HFFc6 (cell line): Measurements from ENCODE around the gene TAF1C. TPM values are rescaled to one million over a fixed set of nuclear protein-coding genes. Genes with fewer than 3 reads are reported as not detected.

Experiments used
- DNase-seq: peaks from one replicate; pipeline ENCODE4 v3.0.0-alpha.2; 2018
- H3K27ac Mint-ChIP-seq: 2 replicates; pipeline ENCODE4 v1.8.0; 2020; ENCODE audit warnings: mild to moderate bottlenecking, mixed read lengths
- H3K27me3 Mint-ChIP-seq: 2 replicates; pipeline ENCODE4 v1.8.0; 2021; ENCODE audit warnings: mild to moderate bottlenecking, moderate library complexity, mixed read lengths; ENCODE audit not compliant: insufficient read depth
- H3K36me3 Mint-ChIP-seq: 2 replicates; pipeline ENCODE4 v1.8.0; 2021; ENCODE audit warnings: low read depth, mixed read lengths
- H3K4me1 Mint-ChIP-seq: 2 replicates; pipeline ENCODE4 v1.8.0; 2020; ENCODE audit warnings: low read depth, mixed read lengths
- H3K4me3 Mint-ChIP-seq: 2 replicates; pipeline ENCODE4 v1.8.0; 2020; ENCODE audit warnings: mild to moderate bottlenecking, moderate library complexity, mixed read lengths
- H3K9me3 Mint-ChIP-seq: 2 replicates; pipeline ENCODE4 v1.8.0; 2020; ENCODE audit warnings: mild to moderate bottlenecking, mixed read lengths
- total RNA-seq, 6 experiments: library from RNA; stranded (reverse); fragmentation: NEBNext Ultra II Directional; extraction: Animal tissue kit (Norgen Biotek cat#: 25700); gene quantifications; 2 replicates in 1 of 6; 3 replicates in 5 of 6; pipeline ENCODE4 v1.2.3, GENCODE V29; 2021
- TF ChIP-seq, protein P1 (sequence below): fragments of 200-600 bp; sonication (generic); IDR thresholded peaks from 2 replicates; pipeline ENCODE4 v1.5.0; 2021; ENCODE audit warnings: antibody characterized with exemption, mild to moderate bottlenecking

TAF1C gene
- total RNA-seq, 6 experiments from 2014 or later, result 22.0 to 30.4 (median 25.7) TPM

GRCh38 chr16:84196101-84196500 is 9.2 kb upstream of the TAF1C start:
- TF ChIP-seq, protein P1, sequence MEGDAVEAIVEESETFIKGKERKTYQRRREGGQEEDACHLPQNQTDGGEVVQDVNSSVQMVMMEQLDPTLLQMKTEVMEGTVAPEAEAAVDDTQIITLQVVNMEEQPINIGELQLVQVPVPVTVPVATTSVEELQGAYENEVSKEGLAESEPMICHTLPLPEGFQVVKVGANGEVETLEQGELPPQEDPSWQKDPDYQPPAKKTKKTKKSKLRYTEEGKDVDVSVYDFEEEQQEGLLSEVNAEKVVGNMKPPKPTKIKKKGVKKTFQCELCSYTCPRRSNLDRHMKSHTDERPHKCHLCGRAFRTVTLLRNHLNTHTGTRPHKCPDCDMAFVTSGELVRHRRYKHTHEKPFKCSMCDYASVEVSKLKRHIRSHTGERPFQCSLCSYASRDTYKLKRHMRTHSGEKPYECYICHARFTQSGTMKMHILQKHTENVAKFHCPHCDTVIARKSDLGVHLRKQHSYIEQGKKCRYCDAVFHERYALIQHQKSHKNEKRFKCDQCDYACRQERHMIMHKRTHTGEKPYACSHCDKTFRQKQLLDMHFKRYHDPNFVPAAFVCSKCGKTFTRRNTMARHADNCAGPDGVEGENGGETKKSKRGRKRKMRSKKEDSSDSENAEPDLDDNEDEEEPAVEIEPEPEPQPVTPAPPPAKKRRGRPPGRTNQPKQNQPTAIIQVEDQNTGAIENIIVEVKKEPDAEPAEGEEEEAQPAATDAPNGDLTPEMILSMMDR, result no peak
- Mint-ChIP-seq H3K9me3 (no peaks in the 10 kb centered on the region), H3K4me1 (peaks cover 12% of the 10 kb centered on the region; the same call in 1 of the 2 replicates), H3K4me3 (no peak overlapping the region), H3K27me3 (peaks cover 22% of the 10 kb centered on the region), H3K36me3 (no peaks in the 10 kb centered on the region), H3K27ac (no peak overlapping the region)
- no peak for DNase-seq

- Mint-ChIP-seq H3K9me3 (no peaks in the 10 kb centered on the region), H3K4me1 (peaks cover 12% of the 10 kb centered on the region; the same call in 1 of the 2 replicates), H3K4me3 (no peak overlapping the region), H3K27ac (no peak overlapping the region), H3K27me3 (peaks cover 22% of the 10 kb centered on the region), H3K36me3 (no peaks in the 10 kb centered on the region)
- no peak for DNase-seq
- TF ChIP-seq, protein P1, result no peak
Measured at GRCh38 chr16:84195201-84196093, 8.6 kb upstream of the TAF1C start.

DNA sequence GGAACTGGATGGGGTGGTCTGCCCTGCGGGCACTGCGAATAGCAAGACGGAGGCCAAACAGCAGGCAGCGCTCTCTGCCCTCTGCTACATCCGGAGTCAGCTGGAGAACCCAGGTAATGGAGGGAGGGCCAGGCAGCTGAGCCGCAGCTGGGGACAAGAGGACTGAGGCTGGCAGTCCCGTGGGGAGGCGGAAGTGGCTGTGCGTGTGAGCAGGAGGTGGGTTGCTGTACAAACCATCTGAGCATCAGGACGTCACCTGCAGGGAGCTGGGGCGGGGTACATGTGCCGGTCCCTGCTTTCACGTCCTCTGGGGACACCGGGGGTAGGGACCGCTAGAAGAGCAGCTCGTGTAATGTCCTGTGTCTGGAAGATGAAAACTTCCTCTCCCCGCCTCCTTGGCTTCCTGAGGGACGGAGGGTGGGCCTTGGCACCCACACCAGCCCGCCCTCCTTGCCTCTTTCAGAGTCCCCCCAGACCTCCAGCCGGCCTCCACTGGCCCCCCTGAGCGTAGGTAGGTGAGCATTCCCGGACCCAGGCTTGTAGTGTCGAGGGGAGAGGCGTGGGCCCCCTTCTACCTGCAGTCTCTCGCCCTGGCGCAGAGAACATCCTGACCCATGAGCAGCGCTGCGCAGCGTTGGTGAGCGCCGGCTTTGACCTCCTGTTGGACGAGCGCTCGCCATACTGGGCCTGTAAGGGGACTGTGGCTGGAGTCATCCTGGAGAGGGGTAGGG is 7.8 kb upstream of the TAF1C start:
- Mint-ChIP-seq H3K9me3 (no peaks in the 10 kb centered on the region), H3K36me3 (no peaks in the 10 kb centered on the region), H3K4me1 (peaks cover 8% of the 10 kb centered on the region; the same call in 1 of the 2 replicates), H3K4me3 (no peak overlapping the region), H3K27me3 (peaks cover 22% of the 10 kb centered on the region), H3K27ac (no peak overlapping the region)
- TF ChIP-seq, protein P1, result no peak
- no peak for DNase-seq

DNA sequence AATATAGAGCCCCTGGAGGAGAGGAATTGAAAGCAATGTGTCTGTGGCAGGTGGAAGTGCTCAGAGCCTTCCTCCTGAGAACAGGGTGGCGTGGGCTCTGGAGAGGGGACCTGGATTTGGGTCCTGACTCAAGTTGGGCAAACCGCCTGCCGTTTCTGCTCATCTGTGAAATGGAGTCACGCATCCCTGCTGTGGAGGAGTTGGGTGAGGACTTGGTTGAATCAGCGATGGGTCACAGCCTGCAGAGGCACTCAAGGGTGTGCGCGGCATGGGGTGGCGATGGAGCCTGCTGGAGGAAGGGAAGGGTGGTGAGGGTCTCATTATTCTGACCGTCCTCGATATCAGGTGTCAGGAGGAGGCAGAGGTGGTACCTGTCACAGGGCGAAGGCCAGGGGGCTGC is 7.2 kb upstream of the TAF1C start:
- no peaks in the 10 kb centered on the region for H3K9me3 Mint-ChIP-seq
- TF ChIP-seq, protein P1, result no peak
- DNase-seq, result no peak
- peaks cover 6% of the 10 kb centered on the region; the same call in 1 of the 2 replicates for H3K4me1 Mint-ChIP-seq
- peaks cover 22% of the 10 kb centered on the region for H3K27me3 Mint-ChIP-seq
- H3K36me3 Mint-ChIP-seq, result no peaks in the 10 kb centered on the region
- no peak overlapping the region for H3K27ac Mint-ChIP-seq
- H3K4me3 Mint-ChIP-seq, result no peak overlapping the region

GRCh38 chr16:84193480-84193879 is 6.6 kb upstream of the TAF1C start:
- TF ChIP-seq, protein P1, result no peak
- Mint-ChIP-seq H3K4me1 (peaks cover 3% of the 10 kb centered on the region; the same call in 1 of the 2 replicates), H3K27me3 (peaks cover 22% of the 10 kb centered on the region), H3K27ac (no peak overlapping the region), H3K4me3 (no peak overlapping the region), H3K9me3 (no peaks in the 10 kb centered on the region), H3K36me3 (no peaks in the 10 kb centered on the region)
- DNase-seq, result no peak
